NCI-H187 treated with DMSO at 0.1 percent for 48 hours (cell line): ENCODE results near the gene VSX1.

Experiments
- DNase-seq: peaks from one replicate; lab custom pipeline; 2025; lab: John Stamatoyannopoulos, UW

VSX1 gene

DNA sequence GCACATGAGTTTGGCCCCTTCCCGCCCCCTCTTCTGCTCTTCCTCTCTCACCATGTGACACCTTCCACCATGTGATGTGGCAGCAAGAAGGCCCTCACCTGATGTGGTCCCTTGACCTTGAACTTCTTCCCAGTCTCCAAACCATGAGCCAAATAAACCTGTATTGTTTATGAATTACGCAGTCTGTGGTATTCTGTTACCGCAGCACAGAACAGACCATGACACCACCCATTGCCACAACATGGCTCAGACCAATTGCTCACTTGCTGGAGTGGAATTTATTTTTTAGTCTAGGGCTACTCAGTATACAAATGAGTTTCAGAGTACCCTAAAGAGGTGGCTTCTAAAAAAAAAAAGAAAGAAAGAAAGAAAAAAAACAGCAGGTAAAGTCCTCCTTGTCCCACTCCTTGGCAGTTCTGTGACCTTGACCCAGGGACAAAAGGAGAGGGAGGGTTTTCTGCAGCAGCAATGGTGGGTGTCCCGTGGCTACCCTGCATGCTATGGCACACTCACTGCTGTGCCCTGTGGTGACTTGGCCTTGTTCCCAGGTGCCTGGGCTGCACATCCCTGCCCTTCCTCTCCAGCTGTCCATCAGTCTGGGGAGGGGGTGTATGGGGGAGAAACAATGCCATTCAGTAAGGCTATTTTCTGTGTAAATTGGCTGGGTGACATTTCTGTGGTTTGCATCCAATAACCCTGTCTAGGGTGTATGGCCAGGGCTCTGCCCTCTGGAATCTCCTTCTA lies 5.4 kb upstream of the VSX1 start:
- no peak for DNase-seq

DNA sequence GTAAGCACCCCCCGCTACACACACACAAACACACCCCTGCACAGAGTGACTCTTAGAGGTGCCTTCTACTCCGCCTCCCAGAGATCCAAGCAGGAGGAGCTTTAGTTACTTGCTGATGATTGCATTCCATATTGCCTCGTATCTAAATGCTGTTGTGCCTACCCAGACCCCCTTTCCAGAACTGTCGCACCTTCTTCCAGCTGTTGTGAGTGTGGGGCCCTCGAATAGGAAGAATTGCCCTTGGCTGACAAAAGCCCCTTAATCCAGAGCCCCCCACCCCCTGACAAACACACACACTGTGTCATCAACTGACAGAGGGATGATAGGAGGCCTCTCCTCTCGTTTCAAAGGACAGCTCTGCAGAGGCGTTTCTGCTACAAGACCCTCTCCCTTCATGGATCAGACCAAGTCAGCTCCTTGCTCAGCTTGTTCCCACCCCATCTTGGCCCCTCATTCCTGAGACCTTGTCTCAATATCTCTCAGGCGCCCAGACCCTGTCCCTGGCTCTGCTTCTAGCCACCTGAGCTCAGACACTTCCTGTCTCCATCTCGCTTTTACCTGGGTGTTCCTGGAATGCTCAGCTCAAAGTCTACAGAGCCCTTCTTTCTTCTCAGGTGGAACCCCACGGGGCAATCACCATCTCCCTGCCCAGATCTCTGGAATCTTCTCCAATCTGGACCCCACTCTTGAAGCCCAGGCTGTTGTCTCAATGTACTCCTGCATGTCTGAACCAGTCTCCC lies 4.0 kb upstream of the VSX1 start:
- DNase-seq = no peak

DNA sequence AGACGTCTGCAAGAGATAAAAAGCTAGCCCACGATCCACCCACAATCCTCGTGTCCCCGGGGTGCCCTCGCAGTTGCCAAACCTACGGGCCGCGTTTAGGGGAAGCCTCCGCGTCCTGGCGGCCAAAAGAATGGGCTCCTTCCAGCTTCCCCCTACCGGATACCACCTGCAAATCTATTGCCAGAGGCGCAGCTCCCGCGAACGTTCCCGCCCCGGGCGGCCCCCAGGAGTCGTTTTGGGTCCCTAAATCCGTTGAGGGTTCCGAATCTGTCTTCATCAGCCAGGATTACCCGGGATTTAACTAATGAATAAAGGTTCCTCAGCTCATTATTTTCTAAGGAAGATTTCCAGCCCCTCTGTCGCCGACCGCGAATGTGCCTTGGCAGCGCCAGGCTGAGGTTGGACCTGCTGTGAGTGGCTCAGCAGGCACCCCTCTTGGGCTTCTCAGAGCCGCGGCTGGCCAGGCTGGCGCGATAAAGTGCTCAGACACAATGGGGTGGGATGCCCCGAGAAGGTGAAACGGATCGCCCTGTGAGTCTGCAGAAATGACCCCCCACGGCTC lies 2.8 kb upstream of the VSX1 start:
- no peak for DNase-seq

DNA sequence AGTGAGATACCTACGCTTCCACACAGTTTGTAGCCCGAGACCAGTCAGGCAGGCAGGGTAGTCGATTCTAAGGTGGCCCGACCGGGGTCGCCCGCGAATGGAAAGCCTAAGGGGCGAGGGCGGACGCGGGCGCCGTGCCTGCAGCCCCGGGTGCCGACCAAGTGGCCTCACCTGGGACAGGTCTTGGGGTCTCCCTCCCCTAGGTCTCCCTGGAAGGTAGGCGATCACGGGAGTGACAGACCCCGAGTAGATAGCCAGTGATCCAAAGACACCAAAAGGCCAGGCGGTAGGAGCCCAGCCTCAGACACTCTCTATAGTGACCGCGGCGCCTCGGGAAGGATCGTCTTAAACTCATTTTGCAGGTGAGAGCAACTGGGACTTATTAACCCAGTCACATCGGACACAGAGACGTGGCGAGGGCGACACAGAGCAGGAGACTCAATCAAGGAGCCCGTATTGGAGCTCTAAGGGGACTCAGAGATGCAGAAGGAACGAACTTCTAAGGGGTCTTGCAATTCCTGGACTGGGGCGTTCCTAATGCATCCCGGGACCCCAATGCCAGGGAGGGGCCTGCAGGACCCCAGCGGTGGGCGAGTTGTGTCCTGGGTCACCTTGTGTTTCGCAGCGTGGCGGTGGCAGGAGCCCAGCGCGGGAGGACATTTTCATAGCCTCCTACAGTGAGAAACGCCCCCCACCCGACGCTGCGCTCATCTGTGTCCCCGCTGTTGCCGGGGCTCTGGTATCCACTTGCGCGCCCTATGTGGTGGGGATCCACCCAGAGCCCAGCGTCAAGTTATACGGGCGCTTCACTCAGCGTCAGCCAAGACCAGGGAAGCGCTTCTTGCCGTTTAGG lies 2.1 kb upstream of the VSX1 start:
- DNase-seq = no peak

DNA sequence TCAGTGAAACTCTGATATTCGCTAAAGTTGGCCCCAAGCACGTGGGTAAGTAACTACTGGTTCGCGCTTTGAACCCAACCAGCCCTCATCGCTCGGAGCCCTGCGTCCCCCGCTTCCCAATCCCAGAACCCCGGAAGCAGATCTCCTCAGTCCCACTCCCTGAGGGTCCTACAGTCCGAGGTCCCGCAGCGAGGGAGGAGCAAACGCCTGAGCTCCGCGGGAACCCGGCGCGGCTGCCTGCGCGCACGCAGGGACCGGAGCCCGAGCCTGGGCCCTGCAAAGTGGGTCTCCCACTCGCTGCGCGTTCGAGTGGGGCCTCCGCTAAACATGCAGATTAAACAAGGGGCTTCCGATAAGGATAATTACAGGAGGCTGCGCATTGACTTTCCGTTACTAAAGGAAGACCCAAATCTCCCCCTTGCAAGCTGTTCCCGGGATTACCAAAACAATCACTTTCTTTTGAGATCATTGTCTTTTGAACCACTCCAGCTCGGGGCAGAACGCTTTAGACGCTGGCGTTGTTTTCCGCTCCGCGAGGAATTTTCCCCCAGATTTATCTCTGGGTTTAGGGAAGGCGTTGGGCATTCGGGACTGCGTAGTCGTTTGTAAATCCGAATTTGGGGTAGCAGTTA lies 1.3 kb upstream of the VSX1 start:
- DNase-seq = no peak

DNA sequence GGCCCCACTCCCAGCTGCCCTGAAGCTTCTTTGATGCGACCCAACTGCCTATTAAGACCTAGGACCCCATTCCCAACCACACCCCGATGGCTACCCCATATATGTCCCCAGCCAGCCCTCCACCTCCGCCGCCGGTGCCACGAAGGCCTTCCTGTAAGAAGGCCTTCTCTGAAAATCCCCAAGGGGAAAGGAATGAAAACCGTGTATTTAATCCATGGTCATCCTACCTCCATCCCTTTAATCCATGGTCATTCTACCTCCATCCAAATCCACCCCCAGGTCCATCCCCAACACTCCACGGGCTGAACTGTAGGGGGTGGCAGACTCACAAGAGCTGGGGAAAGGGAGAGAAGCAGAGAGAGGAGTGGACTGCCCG lies 545 bp upstream of the VSX1 start:
- DNase-seq = no peak

DNA sequence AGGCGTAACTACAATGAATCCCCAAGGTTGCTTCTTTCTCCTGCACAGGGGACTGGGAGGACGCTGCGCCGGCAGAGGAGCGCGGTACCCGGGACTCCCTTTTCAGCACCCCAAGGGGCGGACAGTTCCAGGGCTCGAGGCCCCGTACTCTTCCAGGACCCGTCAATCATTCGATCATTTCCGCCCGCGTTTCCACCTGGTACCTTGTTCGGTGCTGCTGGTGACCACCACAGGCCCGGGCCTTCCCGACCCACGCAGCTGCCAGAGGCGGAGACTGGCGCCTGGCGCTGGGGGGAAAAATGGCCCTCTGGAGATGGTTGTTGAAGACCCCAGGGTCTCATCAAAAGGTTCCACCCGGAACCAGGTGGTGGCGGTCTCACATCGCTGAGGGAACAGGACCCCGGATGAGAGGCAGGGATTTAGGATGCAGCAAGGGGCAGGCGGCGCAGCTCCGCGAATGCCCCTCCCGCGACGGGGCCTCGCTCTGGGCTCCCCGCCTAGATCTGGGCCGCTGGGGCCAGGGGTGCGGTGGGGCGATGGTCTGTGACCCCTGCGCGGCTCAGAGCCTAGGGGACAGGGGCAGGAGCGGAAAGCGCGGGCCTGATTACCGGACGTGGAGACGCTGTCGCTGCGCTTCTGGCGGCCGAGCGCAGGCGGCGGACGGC lies 744 bp downstream of the VSX1 start:
- DNase-seq = no peak

DNA sequence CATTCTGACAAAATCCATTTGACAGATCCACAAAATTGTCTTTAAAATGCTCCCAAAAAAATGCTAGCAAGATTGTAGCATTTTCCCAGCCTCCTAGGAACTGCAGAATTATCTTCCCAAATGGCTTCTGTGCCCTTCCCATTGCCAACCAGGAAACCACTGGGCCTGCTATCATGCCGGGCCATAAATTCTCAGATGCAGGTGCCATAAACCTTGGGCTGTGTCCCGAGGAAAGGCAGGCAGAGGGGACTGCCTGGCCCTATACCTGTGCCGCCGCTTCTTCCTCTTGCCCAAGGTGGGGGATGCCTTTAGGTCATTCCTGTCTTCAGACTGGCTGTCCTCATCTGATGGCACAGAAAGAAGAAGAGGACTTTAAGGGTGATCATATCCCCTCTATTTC lies 2.8 kb downstream of the VSX1 start:
- no peak for DNase-seq

DNA sequence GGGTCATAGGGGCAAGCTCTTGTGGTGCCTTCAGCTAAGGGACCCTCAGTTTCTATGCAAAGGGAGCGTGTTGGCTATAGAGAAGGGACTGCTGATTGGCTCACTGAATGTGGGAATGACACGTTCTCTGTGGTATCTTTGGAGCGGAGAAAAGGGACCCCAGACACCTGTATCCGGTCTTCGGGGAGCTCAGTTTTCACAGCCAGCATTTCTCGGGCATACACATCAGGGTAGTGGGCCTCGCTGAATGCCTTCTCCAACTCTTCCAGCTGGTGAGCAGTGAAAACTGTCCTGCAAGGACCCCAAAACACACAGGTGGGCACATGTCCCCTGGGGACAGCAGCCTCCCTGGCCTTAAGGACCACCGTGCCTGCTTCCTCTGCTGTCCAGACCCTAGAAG lies 3.3 kb downstream of the VSX1 start:
- no peak for DNase-seq

DNA sequence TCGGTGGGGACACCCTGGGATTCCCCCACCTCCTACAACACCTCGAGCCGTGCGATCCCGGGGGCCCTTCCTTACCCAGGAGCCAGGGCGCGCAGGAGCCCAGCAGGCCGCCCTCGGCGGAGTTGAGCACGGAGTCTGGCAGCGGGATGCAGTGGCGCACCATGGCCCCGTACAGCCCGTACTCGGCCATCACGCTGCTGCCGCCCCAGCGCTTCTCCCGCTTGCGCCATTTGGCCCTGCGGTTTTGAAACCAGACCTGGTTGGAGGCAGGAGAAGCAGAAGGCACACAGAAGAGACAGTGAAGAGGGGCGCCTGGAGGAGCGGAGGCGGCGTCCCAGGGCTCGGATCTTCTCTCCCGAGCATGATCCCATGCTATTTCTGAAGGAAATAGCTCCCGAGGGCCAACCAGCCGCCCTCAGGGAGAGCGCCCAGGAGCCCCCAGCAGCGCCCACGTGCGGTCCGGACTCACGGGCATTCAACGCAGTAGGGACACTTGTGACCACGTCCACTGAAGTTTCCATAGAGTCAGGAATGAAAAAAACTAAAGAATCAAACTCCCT lies 4.3 kb downstream of the VSX1 start:
- no peak for DNase-seq

DNA sequence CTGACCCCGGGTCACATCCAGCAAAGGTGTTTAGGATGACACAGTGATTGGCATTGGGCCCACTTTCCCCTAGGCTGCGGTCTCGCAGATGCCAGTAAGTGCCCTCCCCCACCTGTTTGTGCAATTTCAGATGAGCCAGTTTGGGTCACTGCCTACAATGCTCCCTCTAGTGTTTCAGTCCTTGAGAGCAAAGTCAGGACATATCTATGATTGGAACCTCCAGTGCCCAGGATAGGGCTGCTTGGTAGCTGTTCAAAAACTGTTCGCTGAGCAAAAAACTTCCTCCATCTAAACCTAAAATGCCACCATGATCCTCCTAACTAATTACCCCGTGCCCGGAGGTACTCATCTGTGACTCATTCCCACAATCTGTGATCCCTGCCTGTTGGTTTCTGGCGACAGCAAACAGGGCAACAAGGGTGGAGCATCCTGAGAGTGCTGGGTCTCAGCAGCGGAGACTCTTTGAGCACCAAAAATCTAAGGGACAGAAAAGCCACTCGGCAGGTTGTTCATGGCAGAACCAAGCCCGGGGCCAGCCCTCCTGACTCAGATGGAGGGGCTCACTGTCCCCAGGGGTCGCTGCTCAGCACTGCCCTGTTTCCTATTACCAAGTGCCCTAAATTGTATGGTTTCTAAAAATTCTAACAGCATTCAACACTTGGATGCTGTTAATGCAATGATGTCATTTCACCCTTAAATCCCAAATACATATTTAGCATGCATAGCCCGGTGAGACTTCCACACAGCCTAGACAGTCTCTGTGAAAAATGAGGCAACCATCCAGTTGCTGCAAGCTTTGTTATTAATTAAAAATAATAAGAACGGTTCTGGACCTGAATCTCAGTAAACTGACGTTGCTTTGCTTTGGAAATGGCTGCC lies 5.0 kb downstream of the VSX1 start:
- no peak for DNase-seq

DNA sequence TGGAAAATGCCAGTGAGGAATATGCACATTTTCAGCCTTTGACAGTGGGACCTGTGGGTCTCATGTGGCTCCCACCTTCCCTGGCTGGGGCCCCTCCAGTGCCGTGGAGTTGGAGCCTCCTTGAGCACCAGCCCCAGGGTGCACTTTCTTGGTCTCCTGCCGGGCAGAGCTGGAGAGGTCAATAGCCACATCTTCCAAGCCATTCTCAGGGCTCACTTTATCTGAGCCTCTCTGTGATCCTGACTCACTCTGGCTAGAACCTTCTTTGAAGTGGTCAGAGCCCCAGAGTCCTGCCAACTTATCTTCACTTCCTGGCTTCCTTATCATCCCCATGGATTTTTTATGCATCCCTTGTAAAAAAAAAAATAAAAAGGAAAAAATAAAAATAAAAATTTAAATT lies 5.7 kb downstream of the VSX1 start:
- no peak for DNase-seq

DNA sequence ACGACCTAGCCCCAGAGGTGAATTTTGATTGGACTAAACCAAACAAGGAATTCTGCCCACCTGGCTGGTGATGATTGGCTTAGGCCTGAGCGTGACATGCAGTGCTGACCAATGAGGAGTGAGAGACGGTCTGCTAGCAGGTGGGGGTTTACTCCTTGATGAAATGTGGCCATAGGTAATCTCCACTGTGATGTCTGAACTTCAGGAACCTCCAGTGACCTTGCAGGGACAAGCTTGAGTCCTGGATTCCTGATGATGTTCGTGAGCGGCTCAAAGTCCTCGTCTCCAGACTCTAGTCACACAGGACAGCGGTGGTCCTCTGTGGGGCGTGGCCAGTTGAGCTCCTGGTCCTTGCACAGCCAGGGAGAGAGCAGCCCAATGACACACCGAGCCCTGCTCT lies 8.4 kb downstream of the VSX1 start:
- no peak for DNase-seq

DNA sequence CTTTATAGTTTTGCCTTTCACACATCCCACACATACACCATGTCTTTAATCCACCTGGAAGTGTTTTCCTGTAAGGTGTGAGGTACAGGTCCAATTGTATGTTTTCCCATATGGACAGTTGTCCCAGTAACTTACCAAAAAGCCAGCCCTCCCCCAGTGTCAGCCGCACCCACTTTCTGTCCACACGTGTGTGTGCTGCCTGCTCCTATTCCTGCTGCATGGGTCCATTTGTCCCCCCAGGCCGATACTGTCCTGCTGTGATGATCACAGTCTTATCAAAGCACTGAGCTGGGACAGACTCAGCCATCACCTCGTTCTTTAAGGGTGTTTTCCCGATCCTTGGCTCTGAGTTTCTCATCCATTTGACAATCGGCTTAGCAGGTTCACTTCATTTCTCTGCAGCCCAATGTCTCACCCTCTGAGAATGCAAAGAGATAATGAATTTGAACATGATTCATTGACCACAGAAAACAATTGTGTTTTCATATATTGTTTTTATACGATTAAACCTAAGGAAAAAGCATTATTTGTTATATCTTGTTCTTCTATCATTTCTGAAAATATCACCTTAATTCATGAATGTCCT lies 9.6 kb downstream of the VSX1 start:
- no peak for DNase-seq

DNA sequence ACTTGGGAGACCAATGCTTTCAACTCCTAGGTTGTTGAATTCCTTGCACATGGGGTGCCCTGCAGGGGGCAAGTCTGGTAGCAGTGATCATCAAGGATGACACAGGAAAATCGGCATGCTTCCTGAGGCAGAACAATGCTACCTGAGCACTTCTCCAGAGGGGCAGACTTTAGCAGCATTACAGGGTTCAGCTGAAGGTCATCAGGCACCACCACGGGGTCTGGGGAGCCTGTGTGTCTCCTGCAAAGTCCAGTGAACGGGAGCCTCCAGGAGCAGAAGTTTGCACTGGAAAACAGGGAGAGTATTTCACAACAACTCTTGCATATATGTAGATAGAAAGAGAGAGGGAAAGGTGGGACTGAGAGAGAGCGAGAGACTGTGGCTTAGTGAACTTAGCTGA lies 10.2 kb downstream of the VSX1 start:
- no peak for DNase-seq

DNA sequence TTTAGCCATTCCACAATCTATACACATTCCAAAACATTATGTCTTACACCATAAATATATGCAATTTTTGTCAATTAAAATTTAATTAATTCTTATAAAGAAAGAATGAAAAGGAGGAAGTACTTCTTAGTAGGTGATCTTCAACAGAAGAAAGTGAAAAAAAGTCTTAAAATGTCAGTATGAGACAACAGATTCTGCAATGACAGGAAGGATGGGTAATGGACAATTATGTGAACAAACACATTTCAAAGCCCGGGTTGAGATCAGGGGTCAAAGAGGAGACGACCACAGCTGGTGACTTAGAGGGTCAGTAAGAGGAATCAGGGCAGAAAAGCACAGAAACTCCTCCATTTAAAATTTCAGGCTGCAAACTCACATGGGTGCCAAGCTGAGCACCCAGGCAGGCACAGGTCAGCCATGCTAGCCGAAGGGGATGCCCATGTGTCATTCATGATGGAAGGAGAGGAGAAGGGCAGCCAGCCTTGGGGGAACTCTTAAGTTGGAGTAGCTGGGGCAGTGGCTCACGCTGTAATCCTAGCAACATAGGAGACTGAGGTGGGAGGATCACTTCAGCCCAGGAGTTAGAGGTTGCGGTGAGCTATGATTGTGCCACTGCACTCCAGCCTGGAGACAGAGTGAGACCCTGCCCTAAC lies 11.0 kb downstream of the VSX1 start:
- DNase-seq = no peak

DNA sequence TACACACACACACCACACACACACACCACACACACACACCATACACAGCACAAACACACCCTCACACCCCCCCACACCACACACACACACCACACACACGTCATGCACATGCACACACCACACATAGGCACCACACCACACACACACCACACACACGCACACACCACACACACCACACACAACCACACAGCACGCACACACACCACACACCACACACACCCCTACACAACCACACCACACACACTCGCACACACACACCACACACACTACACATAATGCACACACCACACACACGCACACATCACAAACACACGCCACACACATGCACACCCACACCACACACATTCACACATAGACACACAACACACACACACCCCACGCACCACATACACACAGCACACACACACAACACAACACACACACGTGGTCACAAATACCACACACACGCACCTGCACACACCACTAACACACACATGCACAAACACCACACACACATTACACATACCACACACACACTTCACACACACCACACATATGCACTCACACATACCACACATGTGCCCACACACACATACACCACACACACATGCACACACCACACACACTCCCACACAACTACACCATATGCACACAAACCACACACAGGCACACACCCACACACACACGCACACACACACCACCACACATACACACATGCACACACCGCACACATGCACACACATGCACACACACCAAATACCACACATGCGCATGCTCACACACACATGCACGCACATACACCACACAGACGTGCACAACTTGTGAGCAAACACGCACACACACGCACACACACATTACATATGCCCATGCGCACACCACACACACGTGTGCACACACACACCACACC lies 14.6 kb downstream of the VSX1 start:
- DNase-seq = no peak

DNA sequence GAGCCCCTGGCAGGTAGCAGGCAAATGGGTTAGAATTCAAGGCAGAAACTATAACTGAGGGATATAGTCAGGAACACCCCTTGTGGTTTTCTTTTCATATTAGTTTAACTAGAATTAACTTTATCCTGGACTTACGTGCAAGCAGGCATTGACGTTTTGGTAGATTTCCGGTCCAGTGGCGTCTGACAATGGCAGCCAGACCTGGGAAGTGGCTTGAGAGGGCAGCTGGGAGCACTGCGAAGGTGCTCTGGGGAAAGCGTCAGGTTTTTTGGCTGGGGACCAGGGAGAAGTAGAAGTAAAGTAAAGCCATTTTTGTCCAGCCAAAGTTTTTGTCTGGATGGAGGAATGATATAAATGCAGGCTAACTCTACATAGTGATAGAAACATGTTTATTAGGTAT lies 15.6 kb downstream of the VSX1 start:
- DNase-seq = no peak
